Thymus (tissue), 11 donors: Measurements from ENCODE around the gene SERGEF. TPM values are rescaled to one million over a fixed set of nuclear protein-coding genes. Genes with fewer than 3 reads are reported as not detected.

Source experiments
- DNase-seq, 9 donors: peaks; one replicate each; pipeline ENCODE4 v3.0.0-alpha.2; 2013; ENCODE audit warnings: low spot score in 9 of 9, low read depth in 6 of 9, missing footprints in 1 of 9
- H3K27ac ChIP-seq, 2 donors: one replicate each; pipeline ENCODE4 v1.5.1; 2013; ENCODE audit warnings: control low read depth in 1 of 2, low read depth in 1 of 2, low read length in 1 of 2, mild to moderate bottlenecking in 1 of 2, moderate library complexity in 1 of 2
- H3K27me3 ChIP-seq, 2 donors: one replicate each; pipeline ENCODE4 v1.5.1; 2013; ENCODE audit warnings: low read length in 1 of 2; ENCODE audit not compliant: control insufficient read depth in 2 of 2, insufficient read depth in 1 of 2
- H3K36me3 ChIP-seq, 2 donors: one replicate each; pipeline ENCODE4 v1.5.1; 2013; ENCODE audit warnings: low read length in 1 of 2, mild to moderate bottlenecking in 1 of 2, moderate library complexity in 1 of 2; ENCODE audit not compliant: control insufficient read depth in 2 of 2, insufficient read depth in 2 of 2
- H3K4me1 ChIP-seq, 2 donors: one replicate each; pipeline ENCODE4 v1.5.1; 2013; ENCODE audit warnings: low read length in 2 of 2; ENCODE audit not compliant: control insufficient read depth in 2 of 2, insufficient read depth in 2 of 2
- H3K4me3 ChIP-seq, 2 donors: one replicate each; pipeline ENCODE4 v1.5.1; 2013; ENCODE audit warnings: low read length in 2 of 2, control low read depth in 1 of 2, mild to moderate bottlenecking in 1 of 2
- H3K9me3 ChIP-seq, 2 donors: one replicate each; pipeline ENCODE4 v1.5.1; 2013; ENCODE audit warnings: low read length in 1 of 2, mild to moderate bottlenecking in 1 of 2; ENCODE audit not compliant: control insufficient read depth in 2 of 2, insufficient read depth in 1 of 2
- WGBS: extraction: QIAGEN DNeasy Blood & Tissue Kit; methylation state at CpG from one replicate; pipeline ENCODE4 v1.1.7; 2013; 5-methylcytosine and 5-hydroxymethylcytosine counted together
- polyA plus RNA-seq: library from polyadenylated mRNA; stranded (reverse); fragments of 200-250 nt; gene quantifications from one replicate; pipeline ENCODE4 v1.2.3, GENCODE V29; 2013
- total RNA-seq: library from RNA; stranded (reverse); fragments of 120-200 nt; gene quantifications from one replicate; pipeline ENCODE4 v1.2.4, GENCODE V29; 2013
- donor health status: healthy.

SERGEF gene
- total and polyA plus RNA-seq, 2 donors: 52.8 to 84.2 TPM

DNA sequence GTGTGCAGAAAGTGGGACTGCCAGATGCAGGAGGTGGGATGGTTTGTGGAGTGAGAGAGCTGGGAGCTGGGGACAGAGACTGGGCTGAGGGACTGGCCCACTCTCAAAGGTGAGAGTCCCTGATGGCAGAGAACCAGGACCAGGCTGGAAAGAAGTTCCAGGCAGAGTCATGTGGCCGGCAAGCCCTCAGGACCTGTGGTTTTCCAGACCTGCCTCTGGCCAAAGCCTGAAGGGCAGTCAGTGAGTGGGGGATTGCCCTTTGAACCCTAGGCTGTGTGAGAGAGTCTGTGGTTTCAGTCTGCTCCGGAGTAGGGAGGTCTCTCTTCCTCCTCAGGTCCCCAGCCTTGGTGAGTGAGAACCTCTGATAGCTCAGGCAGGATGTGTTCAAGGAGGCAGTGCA is 261.3 kb downstream of the SERGEF start:
- no peaks in the 10 kb centered on the region for H3K36me3 ChIP-seq
- no peak for DNase-seq
- 45% methylated on average over 2 of the region's 2 CpGs for WGBS

DNA sequence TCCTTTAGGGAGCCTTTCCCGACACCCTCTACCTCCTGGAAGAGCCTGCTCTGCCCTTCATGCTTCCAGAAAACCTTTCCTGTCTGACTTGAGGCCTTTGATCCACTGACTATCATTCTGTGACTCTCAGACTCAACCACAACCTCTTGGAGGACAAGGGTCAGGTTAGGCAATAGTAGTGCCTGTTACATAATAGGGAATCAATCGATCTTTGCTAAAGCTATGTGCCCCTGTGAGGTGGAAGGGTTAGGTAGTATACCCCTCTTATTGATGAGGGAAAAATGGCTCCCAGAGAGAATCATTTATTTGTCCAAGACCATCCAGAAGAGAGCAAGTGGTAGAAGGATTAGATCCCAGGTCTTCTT is 262.1 kb downstream of the SERGEF start:
- Histone ChIP-seq H3K27me3 (peaks cover 0 to 6% of the 10 kb centered on the region in 2 donors), H3K27ac (no peak overlapping the region), H3K4me3 (no peak overlapping the region), H3K9me3 (no peaks in the 10 kb centered on the region), H3K36me3 (no peaks in the 10 kb centered on the region), H3K4me1 (no peaks in the 10 kb centered on the region)
- 72% methylated on average over 2 of the region's 2 CpGs for WGBS
- DNase-seq: no peak

More for the DNA sequence above, 261.3 kb downstream of the SERGEF start:
- Histone ChIP-seq H3K9me3 (no peaks in the 10 kb centered on the region), H3K27ac (no peak overlapping the region), H3K4me1 (no peaks in the 10 kb centered on the region), H3K4me3 (no peak overlapping the region), H3K27me3 (peaks cover 0 to 6% of the 10 kb centered on the region in 2 donors)

DNA sequence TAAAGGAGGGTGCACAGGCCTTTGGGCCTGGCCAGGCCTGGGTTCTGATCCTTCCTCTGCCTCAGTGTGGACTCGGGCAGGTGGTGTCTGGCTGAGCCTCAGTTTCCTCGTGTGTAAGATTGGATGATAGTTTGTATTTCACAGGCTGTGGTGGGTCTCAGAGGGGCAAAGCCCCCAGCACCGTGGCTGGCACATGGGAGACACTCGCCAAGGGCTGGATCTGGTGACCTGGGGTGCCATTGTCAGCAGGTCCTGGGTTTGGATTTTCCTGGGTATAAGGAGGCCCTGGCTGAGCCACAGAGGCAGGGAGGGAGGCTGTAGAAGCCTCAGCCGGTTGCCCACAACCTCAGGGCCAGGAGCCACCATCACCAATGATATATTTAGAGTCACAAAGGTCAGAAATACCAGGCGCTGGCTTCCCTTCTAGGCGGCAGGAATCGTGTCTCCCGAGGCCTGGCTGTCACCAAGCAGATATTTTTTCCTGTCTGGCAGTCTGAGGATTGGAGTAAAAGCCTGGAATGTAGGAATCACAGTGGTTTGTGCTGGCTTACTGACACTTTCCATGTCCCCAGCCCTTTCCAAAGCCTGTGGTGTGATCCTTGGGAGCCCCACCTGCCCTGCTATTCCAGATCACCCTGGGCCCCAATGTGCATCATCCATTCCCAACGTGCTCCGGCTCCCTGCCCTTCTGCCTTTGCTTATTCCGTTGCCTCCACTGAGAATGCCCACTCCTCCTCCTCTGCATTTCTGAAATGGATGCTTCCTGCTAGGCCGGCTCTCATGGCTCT is 262.6 kb downstream of the SERGEF start:
- WGBS: 72% methylated on average over 13 of the region's 13 CpGs
- Histone ChIP-seq H3K36me3 (no peaks in the 10 kb centered on the region), H3K4me3 (no peak overlapping the region), H3K9me3 (no peaks in the 10 kb centered on the region), H3K27me3 (peaks cover 0 to 7% of the 10 kb centered on the region in 2 donors), H3K4me1 (no peaks in the 10 kb centered on the region), H3K27ac (no peak overlapping the region)
- no peak for DNase-seq

DNA sequence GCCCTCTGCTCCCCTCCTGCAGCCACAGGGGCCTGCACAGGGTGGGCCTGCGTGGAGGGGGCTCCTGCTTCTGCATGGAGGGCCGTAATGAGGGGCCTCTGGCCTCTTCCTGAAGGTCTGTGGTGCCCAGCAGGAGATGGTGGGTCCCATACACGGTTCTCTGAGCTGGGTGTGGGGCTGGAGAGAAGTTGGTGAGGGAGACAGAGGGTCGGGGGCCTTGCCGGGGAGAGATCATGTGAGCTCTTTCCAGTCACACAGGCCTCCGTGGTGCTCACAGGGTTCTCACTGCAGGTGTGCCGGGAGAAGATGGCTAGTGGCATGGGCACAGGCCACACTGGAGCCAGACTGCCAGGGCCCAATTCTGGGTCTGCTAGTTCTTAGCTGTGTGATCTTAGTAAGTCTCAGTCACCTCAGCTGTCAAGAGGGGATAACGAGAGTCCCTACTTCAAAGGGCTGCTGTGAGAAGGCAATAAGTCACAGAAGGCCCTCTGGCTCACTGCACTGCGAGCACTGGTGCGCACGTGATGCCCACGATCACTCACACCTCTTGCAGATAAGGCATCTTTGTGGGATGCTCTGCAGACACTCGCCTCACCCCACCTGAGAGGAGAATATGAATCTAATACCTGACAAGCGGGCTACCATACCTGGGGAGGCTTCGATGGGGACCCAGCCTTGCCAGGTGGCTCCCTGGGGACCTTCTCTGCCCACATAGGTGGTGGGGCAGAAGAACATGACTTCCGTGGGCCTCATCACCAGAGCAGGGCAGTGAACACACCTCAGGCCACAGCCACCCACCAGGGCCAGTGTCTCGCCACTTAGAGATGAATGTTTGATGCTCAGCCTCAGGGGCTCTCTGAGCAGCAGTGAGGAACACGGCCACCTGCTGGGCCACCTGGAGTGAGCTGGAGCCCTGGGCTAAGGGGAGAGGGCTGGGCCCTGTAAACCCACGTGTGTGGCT is 263.8 kb downstream of the SERGEF start:
- DNase-seq: no peak
- Histone ChIP-seq H3K4me1 (no peaks in the 10 kb centered on the region), H3K36me3 (no peaks in the 10 kb centered on the region), H3K4me3 (no peak overlapping the region), H3K27me3 (peaks cover 0 to 12% of the 10 kb centered on the region in 2 donors), H3K9me3 (no peaks in the 10 kb centered on the region), H3K27ac (no peak overlapping the region)
- WGBS: 81% methylated on average over 19 of the region's 19 CpGs

DNA sequence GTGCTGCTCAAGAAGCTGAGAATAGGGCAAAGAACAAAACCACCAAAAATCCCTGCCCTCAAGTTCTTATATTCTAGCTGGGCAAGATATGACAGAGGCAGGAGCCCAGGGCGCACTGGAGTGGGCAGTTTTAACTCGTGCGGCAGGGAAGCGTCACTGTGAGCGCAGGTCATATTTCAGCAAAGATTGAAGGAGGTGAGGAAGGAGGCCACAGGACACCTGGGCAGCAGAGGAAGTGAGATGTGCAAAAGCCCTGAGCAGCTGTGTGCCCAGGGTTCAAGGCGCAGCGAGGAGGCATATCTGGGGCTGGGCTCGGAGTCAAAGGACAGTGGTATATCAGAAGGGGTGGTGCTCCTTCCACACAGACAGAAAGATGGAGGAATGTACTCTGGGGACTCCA is 264.8 kb downstream of the SERGEF start:
- peaks cover 0 to 14% of the 10 kb centered on the region in 2 donors for H3K27me3 ChIP-seq
- no peaks in the 10 kb centered on the region for H3K4me1 ChIP-seq
- H3K4me3 ChIP-seq: no peak overlapping the region
- no peak for DNase-seq
- no peaks in the 10 kb centered on the region for H3K9me3 ChIP-seq
- H3K36me3 ChIP-seq: no peaks in the 10 kb centered on the region
- no peak overlapping the region for H3K27ac ChIP-seq
- 95% methylated on average over 8 of the region's 8 CpGs for WGBS

DNA sequence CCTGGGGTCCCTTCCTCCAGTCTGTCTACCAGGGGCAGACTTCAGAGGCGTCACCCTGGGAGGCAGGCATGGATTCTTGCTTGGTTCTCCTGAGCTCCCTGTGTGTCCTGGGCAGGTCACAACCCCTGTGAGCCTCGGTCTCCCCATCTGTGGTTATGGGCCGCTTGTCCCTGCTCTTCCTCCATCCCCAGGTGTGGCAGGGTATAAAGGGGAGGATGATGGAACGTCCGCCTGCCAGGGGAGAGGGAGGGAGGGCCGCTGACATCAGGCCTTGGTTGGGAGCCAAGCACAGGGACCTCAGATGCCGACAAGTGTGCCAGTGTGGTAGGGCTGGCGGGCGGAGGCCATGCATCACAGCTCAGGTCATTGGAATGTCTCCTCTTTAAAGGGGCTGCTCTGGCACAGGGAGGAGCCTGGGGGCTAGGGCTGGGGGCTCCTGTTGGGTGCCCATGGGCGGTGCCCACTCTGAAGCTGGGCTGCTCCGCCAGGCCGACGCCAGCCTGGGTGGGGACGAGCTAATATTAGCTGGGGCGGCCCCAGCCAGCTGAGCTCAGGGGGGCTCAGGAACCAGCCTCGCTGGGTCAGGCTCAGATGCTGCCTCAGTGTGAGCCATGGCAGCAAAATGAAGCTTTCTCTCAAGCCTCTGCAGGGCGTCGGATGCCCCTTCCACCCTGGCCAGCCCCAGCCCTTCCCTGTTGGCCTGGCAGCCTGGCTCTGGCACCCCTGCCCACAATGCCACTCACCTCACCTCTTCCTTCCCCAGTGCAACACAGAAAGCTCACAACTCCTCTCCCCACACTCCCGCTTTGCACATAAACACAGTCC is 265.5 kb downstream of the SERGEF start:
- Histone ChIP-seq H3K4me3 (no peak overlapping the region), H3K4me1 (no peaks in the 10 kb centered on the region), H3K9me3 (no peaks in the 10 kb centered on the region), H3K27me3 (peaks cover 0 to 15% of the 10 kb centered on the region in 2 donors), H3K36me3 (no peaks in the 10 kb centered on the region), H3K27ac (no peak overlapping the region)
- no peak for DNase-seq
- 87% methylated on average over 19 of the region's 19 CpGs for WGBS

DNA sequence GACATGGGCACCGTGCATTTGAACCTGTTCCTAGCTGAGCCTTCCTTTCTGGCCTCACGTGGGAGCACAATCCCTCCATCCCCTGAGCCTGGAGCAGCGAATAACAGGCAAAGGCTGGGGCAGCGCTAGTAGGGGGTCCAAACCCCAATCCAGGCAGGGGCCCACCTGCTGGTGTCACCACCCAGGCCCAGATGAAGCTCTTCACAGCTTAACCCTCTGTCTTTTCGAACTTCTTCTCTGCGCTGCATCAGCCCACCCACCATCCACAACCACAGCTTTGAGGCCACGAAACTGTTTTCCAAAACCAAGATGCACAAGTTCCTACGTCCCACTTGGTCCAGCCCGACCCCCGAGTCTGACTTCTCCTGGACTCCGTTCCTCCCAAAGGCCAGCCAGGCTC is 266.8 kb downstream of the SERGEF start:
- peaks cover 0 to 23% of the 10 kb centered on the region in 2 donors for H3K27me3 ChIP-seq
- H3K27ac ChIP-seq: no peak overlapping the region
- no peaks in the 10 kb centered on the region for H3K4me1 ChIP-seq
- 84% methylated on average over 11 of the region's 11 CpGs for WGBS
- no peak for DNase-seq
- no peaks in the 10 kb centered on the region for H3K36me3 ChIP-seq
- H3K9me3 ChIP-seq: no peaks in the 10 kb centered on the region
- H3K4me3 ChIP-seq: no peak overlapping the region

DNA sequence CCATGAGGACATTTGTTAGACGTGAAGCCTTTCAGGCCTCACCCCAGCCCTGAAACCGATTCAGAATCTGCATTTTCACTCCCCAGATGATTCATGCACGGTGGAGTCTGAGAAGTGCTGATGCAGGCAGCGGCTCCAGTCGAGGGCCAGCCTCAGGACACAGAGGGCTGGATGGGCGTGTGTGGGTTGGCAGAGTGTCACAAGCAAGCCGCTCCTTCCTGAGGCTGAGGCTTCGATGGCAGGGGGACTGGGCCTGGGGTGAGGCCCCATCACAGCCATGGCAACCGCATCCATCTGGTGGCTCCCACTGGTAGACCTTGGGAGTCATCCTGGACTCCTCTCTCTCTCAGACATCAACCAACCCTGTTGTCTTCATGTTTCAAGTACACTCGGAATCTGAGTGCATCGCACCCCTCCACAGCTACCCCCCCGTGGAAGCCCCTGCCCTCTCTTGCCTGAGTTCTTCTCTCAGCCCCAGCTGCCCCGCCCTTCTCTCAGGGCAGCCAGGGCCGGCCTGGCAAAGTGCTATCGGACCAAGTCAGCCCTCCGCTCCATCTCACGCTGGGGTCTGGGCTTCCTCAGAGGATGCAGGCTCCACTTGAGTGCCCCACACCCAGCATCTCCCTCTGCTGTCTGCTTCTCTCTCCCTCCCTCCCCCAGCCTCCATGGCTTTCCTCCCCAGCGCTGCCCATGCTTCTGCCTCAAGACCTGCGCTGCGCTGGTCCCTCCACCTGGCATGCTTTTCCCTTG is 267.6 kb downstream of the SERGEF start:
- H3K27ac ChIP-seq: no peak overlapping the region
- H3K36me3 ChIP-seq: no peaks in the 10 kb centered on the region
- WGBS: 89% methylated on average over 20 of the region's 20 CpGs
- H3K27me3 ChIP-seq: peaks cover 3 to 31% of the 10 kb centered on the region in 2 donors
- H3K4me1 ChIP-seq: no peaks in the 10 kb centered on the region
- H3K4me3 ChIP-seq: no peak overlapping the region
- DNase-seq: no peak
- H3K9me3 ChIP-seq: no peaks in the 10 kb centered on the region
